GM18867 (cell line): ENCODE data around the gene AK8.
"Not testable (repeated sequence)": the region's sequence is repeated elsewhere in the genome, so short reads cannot be mapped to it uniquely, and the experiment has no call there.

ENCODE experiments used
- ATAC-seq: cut with Tn5 transposase; IDR thresholded peaks from one replicate; pipeline ENCODE4 v1.9.1; 2021; ENCODE audit warnings: mild to moderate bottlenecking, moderate library complexity; ENCODE audit not compliant: unreplicated experiment

Gene AK8

DNA sequence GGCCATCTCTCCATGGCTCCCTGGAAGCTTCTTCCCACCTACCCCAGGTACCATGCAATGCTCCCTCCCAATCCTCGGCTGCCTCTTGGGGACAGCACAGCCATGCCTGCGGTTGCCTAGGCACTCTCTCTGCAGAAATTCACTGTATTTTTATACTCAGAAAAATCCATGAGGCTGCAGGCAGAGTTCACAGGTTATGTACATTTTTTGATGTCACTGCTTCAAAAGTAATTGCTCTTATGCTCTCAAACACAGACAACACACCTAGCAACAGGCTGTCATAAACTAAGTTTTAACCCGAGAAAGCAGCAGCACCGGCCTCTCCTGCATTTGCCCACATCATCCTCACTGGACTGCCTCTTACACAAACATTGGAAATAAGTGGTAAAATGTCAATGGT, 102.4 kb downstream of the AK8 start:
- ATAC-seq, result no peak

DNA sequence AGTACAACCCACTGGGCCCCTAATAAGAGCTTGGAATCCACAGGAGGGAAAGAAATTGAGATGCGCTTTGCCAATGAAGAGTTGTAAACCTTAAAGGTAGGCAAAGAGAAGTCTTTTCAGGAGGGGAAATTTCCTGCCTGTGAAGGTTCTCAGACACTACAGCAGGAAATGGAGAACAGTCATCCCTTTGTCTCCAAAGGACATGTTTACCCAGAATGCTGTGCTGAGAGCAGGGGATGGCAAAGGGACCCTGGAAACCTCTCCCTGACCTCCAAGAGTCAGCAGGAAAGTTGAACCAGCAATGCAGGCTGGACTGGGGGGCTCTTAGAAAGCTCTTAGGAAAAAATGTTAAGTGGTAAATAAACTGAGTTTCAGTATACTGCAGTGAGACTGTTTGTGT, 103.2 kb downstream of the AK8 start:
- no peak for ATAC-seq

- ATAC-seq, result no peak
These were observed 104.2 kb downstream of the AK8 start for GRCh38 chr9:132773764-132774339.

GRCh38 chr9:132773093-132773492, 105.0 kb downstream of the AK8 start:
- no peak for ATAC-seq

GRCh38 chr9:132771752-132772151, 106.3 kb downstream of the AK8 start:
- ATAC-seq, result not testable (repeated sequence)

GRCh38 chr9:132770770-132771310, 107.2 kb downstream of the AK8 start:
- ATAC-seq, result no peak

DNA sequence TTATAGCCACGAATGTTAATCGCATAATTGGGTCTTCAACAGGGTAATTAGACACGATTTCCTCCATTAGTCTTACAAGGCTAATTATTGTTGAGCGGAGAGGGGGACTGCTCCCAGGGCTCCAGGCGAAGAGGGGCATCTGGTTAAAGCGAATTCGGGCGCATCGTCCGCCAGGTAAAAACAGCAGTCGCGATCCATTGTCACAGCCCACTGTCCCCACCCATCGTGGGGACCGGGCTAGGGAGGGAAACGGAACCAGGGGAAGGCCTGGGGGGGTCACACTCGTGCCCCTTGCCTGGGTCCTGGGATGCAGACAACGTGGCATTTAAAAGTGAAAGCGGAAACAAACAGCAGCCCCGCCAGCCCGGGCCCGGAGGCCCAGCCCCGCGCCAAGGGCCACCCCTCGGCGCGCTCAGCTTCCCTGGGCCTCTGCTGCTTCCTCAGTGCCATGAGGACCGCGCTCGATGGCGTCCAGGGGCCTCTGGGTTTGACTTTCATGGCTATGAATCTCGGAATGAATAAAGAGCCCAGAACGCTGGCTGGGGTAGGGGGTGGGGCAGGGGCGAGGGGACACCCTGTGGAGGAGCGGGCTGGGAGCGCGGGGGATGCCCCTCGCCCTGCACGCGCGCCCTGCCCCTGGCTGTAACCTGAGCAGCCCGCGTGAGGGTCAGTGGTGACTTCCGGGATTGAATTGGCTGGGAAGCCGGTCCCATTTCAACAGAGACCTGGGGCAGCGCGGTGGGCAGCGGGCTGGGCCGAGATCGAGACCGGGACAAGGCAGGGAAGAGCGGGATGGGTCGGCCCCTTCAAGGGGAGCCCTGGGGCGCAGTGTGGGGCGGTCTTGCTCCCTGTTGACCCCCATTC, 107.9 kb downstream of the AK8 start:
- ATAC-seq, result peak; percentile 52

DNA sequence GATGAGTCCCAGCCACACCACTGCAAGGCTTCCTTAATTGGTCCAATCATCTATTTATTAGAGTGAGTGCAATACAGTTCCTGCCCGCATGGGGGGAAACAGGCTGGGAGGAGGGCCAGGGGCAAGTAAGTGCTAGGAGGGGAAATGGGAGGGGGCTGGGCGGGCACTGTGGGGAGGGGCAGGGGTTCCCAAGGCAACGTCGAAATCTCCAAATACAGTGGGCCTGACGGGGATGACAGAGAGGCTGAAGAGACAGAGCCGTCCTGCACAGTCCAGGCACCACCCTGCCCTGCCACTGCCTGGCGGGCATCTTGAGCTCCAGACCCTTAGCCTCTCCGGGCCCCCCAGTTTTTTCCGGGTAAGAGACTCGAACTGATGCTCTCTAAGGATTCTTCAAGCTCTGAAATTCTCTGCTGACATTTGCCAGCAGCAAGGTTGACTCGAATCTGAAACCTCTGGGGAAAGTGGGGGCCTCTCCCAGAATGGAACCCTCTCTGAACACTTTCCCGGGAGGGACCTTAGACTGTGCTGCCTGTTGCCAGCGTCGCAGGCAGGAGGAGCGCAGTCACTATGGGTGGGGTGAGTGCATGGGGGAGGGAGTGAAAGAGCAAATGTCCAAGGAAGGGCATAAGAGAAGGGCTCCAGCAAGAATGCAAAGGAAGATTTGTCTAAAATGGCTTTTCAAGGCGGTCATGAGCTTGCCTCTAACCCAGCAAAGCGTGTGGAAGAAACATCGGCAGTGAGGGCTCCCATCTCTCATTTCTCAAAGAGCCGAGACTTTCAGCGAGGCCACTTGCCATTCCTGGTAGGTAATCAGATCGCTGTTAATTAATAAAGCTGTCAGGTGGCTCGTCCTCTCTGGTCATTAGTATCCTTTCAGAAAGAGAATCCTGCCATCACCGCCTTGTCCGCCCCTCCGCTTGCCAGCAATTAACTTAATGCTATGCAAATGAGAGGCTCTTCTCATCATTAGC, 108.9 kb downstream of the AK8 start:
- ATAC-seq, result peak; percentile 50

DNA sequence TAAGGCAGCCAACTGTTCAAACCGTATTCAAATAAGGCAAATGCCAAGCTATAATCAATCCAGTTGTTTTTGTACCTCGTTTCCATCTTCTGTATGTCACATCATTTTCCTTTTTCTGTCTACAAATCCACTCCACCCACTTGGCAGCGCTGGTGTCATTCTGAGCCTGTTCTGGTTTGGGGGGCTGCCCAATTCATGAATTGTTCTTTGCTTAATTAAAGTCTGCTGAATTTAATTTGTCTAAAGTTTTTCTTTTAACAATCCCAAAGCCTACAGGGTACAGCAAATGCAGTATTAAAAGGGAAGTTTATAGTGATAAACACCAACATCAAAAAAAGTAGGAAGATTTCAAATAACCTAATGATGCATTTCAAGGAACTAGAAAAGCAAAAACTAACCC, 114.5 kb downstream of the AK8 start:
- no peak for ATAC-seq

DNA sequence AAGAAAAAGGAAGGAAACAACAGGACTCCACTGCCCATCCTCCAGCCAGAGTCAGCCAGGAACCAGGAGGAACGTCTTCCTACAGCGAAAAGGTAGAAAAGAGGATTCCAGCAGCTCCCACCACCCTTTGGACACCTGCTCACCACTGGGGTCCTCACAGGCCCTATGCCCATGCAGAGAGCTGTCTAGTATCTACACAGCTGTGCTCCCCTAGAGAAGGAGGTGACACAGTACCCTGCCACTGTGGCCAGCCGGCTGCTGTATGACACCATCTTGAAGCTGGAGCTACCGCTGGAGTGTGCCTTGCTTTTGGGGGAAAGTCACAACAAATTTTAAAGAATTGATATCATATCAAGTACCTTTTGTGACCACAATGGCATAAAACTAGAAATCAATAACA, 115.2 kb downstream of the AK8 start:
- ATAC-seq, result no peak

- no peak for ATAC-seq
These were observed 116.5 kb downstream of the AK8 start for GRCh38 chr9:132761602-132762001.

DNA sequence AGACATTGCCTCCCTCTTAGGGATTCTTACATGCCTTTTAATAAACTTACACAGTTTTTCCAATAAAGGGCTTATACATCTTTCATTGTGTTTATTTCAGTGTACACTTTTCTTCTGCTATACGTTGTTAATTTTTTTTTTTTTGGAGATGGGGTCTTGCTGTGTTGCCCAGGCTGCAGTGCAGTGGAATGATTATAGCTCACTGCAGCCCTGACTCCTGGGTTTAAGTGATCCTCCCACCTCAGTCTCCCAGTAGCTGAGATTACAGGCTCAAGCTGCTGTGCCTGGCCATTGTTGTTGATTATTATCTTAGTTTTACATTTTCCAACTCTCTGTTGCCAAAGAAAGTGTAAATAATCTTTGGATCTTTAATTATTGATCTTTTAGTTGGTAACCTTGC, 118.0 kb downstream of the AK8 start:
- ATAC-seq, result no peak

DNA sequence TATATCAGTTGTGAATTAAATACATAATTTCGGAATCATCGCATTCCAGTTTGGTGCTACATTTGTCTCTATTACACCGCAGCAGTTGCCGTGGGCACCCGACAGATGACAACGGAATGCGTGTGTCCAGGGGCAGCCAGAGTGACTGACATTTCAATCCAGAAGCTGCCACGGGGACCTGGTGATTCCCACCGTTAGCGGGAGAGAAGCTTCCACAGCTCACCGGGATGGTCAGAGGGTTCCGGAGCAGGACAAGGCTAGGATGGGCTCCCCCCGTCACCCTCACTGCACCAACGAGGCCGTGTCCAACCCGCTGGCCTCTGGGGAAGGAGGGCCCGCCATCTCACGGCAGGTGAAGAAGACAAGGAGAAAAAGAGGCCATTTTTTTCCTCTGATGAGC, 121.1 kb downstream of the AK8 start:
- ATAC-seq, result no peak

- ATAC-seq, result no peak
These were observed 121.8 kb downstream of the AK8 start for GRCh38 chr9:132756214-132756845.

GRCh38 chr9:132755096-132755495, 123.0 kb downstream of the AK8 start:
- ATAC-seq, result no peak

- no peak for ATAC-seq
These were observed 123.8 kb downstream of the AK8 start for GRCh38 chr9:132754236-132754635.

- ATAC-seq, result no peak
These were observed 124.5 kb downstream of the AK8 start for GRCh38 chr9:132753593-132753880.

- ATAC-seq, result no peak
These were observed 125.0 kb downstream of the AK8 start for GRCh38 chr9:132752877-132753592.

- ATAC-seq, result no peak
These were observed 127.4 kb downstream of the AK8 start for GRCh38 chr9:132750668-132751067.

- ATAC-seq, result no peak
These were observed 128.8 kb downstream of the AK8 start for GRCh38 chr9:132749306-132749705.
